ENCODE data around the gene DPP4. TPM values are rescaled to one million over a fixed set of nuclear protein-coding genes. Genes with fewer than 3 reads are reported as not detected.

Gene DPP4
- total and polyA plus RNA-seq, 2 of the 13 experiments (the other 11 are each of a cell fraction or from before 2014, with no cell fraction given) = 39.4 to 109 TPM

- peak; percentile 70; the same call in 1 of the 2 replicates for TF ChIP-seq IRF2 (CRISPR knock-in tag; IDR thresholded peaks at IDR 0.05)
- 0 out of 2 replicates have a peak, but pooled peaks have one; percentile 65 for TF ChIP-seq ETV6 (CRISPR knock-in tag; conservative IDR thresholded peaks at IDR 0.05)
- TF ChIP-seq TEAD3 (CRISPR knock-in tag; optimal IDR thresholded peaks at IDR 0.05; ENCODE audit: borderline replicate concordance) = peak; percentile 89
- no peak for TF ChIP-seq ZSCAN20 (CRISPR knock-in tag; IDR thresholded peaks at IDR 0.05; ENCODE audit: borderline replicate concordance)
- TF ChIP-seq IRX3 (CRISPR knock-in tag; IDR thresholded peaks at IDR 0.05; ENCODE audit: borderline replicate concordance, low read depth) = no peak
- TF ChIP-seq ZNF749 (CRISPR knock-in tag; IDR thresholded peaks at IDR 0.05; ENCODE audit: borderline replicate concordance) = no peak
- TF ChIP-seq MAFK (conservative IDR thresholded peaks at IDR 0.05 in 1 of 2, IDR thresholded peaks at IDR 0.05 in 1 of 2; ENCODE audit: low read length in 2 of 2) = peak; percentile 85 to 89
- peak; percentile 63; the same call in 1 of the 2 replicates for TF ChIP-seq ZBTB26 (CRISPR knock-in tag; IDR thresholded peaks at IDR 0.05; ENCODE audit: borderline replicate concordance)
- TF ChIP-seq ZNF569 (CRISPR knock-in tag; IDR thresholded peaks at IDR 0.05; ENCODE audit: borderline replicate concordance) = no peak
- TF ChIP-seq FOXO1 (CRISPR knock-in tag; IDR thresholded peaks at IDR 0.05) = peak; percentile 91
- TF ChIP-seq ZSCAN9 (CRISPR knock-in tag; IDR thresholded peaks at IDR 0.05; ENCODE audit: borderline replicate concordance) = peak; percentile 98
- TF ChIP-seq SMARCC2 (IDR thresholded peaks at IDR 0.05) = no peak
- no peak for TF ChIP-seq MBNL3 (CRISPR knock-in tag; conservative IDR thresholded peaks at IDR 0.05)
- TF ChIP-seq ZBTB20 (CRISPR knock-in tag; IDR thresholded peaks at IDR 0.05; ENCODE audit: borderline replicate concordance, low read depth) = no peak
- TF ChIP-seq ELK4 (CRISPR knock-in tag; IDR thresholded peaks at IDR 0.05; ENCODE audit: borderline replicate concordance) = no peak
- TF ChIP-seq PRDM10 (CRISPR knock-in tag; IDR thresholded peaks at IDR 0.05; ENCODE audit: low read depth) = 0 out of 2 replicates have a peak, but pooled peaks have one; percentile 43
- 0 out of 2 replicates have a peak, but pooled peaks have one; percentile 66 for TF ChIP-seq SNAPC5 (CRISPR knock-in tag; IDR thresholded peaks at IDR 0.05; ENCODE audit: borderline replicate concordance)
- TF ChIP-seq RAD51 (IDR thresholded peaks at IDR 0.05; ENCODE audit: borderline replicate concordance) = no peak
- no peak for TF ChIP-seq ATF7-NPFF (CRISPR knock-in tag; IDR thresholded peaks at IDR 0.05; ENCODE audit: low read depth)
- peak; percentile 63; the same call in 1 of the 2 replicates for TF ChIP-seq RFXANK (CRISPR knock-in tag; IDR thresholded peaks at IDR 0.05)
- no peak for TF ChIP-seq ZNF253 (CRISPR knock-in tag; IDR thresholded peaks at IDR 0.05; ENCODE audit: borderline replicate concordance)
- peak; percentile 83 for TF ChIP-seq FOXA3 (CRISPR knock-in tag; IDR thresholded peaks at IDR 0.05)
- TF ChIP-seq NCOR1 (IDR thresholded peaks at IDR 0.05; ENCODE audit: borderline replicate concordance, low read length) = peak; percentile 66; the same call in 1 of the 2 replicates
Observed at GRCh38 chr2:162113776-162114168, 39.8 kb upstream of the DPP4 start (continued).
